ENCODE data around the gene ZNF197.

Gene ZNF197

DNA sequence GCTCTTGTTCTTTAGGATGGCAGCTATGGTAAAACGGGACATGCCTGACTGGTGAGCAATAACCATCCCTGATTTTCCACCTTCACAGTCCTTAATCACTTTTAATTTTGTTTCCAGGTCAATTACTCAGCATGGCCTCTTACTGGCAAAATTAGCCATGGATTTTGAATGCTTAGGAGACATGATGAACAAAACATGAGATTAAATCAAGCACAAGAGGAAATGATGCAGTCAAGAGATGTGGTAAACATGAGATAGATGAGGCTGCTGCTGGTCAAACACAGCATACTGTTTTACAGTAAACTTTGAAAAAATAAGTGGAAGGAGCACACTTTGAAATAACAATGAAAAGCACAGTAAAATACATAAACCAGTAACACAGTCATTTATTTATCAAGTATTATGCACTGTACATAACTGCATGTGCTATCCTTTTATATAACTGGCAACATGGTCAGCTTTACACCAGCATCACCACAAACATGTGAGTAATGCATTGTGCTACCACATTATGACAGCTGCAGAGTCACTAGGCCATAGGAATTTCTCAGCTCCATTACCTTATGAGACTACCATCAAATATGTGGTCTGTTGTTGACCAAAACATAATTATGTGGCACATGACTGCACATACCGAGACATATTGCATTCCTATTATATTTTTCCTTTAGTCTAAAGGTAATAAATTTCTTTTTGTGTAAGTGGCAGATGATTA, 57.5 kb downstream of the ZNF197 start:
- peaks cover 6 to 63% (median 16%) of the 10 kb centered on the region in 3 donors for H3K9me3 ChIP-seq

DNA sequence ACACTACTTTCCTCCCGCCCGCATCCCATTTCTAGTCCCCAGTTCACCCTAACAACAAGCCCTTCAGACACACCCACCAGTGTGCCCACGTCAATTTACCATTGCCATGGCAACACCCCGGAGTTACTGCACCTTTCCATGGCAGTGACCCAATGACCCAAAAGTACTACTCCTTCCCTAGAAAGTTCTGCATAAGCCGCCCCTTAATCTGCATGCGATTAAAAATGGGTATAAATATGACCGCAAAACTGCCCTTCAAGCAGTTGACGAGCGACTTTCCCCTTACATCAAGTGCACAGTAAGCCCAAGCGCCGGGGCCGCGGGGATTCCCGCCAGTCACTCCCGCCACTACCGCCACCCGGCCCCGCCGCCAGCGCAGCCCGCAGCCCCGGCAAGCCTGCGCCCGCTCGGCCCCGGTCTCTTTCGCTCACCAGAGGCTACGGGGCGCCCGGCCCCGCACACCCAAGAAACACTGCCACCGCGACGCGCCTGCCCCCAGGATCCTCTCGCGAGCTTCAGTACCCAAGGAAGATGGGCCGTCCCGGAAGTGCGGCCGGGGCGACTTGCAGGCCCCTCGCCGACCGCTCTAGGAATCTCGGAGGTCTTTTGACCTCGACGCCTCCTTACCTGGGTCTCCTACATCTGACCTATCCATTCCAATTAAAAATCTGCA, 60.4 kb downstream of the ZNF197 start:
- DNase-seq: peak; percentile 58 to 74
- intact Hi-C loops (cut with DNase I; ENCODE audit: low total_unique reads): no loop called here
- H3K27me3 ChIP-seq: peaks cover 0 to 4% of the 10 kb centered on the region in 2 donors
- H3K36me3 ChIP-seq: peaks cover 11 to 21% (median 11%) of the 10 kb centered on the region in 3 donors
- H3K27ac ChIP-seq: peak overlapping the region in 1 of 2 donors; percentile 57
- peak overlapping the region; percentile 72 to 76 for H3K4me3 ChIP-seq
- H3K4me1 ChIP-seq: peaks cover 0 to 15% (median 2%) of the 10 kb centered on the region in 4 donors
- TF ChIP-seq, protein P1, sequence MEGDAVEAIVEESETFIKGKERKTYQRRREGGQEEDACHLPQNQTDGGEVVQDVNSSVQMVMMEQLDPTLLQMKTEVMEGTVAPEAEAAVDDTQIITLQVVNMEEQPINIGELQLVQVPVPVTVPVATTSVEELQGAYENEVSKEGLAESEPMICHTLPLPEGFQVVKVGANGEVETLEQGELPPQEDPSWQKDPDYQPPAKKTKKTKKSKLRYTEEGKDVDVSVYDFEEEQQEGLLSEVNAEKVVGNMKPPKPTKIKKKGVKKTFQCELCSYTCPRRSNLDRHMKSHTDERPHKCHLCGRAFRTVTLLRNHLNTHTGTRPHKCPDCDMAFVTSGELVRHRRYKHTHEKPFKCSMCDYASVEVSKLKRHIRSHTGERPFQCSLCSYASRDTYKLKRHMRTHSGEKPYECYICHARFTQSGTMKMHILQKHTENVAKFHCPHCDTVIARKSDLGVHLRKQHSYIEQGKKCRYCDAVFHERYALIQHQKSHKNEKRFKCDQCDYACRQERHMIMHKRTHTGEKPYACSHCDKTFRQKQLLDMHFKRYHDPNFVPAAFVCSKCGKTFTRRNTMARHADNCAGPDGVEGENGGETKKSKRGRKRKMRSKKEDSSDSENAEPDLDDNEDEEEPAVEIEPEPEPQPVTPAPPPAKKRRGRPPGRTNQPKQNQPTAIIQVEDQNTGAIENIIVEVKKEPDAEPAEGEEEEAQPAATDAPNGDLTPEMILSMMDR (IDR thresholded peaks at IDR 0.05): no peak
- H3K9me3 ChIP-seq: peaks cover 3 to 37% (median 12%) of the 10 kb centered on the region in 3 donors

More for the DNA sequence above, 57.5 kb downstream of the ZNF197 start:
- no peaks in the 10 kb centered on the region for H3K27me3 ChIP-seq
- H3K4me3 ChIP-seq: no peak overlapping the region
- intact Hi-C loops (cut with DNase I; ENCODE audit: low total_unique reads): no loop called here
- H3K27ac ChIP-seq: no peak overlapping the region
- DNase-seq: no peak
- TF ChIP-seq, protein P1 (IDR thresholded peaks at IDR 0.05): no peak
- peaks cover 11 to 21% (median 11%) of the 10 kb centered on the region in 3 donors for H3K36me3 ChIP-seq
- H3K4me1 ChIP-seq: peaks cover 0 to 15% (median 2%) of the 10 kb centered on the region in 4 donors

DNA sequence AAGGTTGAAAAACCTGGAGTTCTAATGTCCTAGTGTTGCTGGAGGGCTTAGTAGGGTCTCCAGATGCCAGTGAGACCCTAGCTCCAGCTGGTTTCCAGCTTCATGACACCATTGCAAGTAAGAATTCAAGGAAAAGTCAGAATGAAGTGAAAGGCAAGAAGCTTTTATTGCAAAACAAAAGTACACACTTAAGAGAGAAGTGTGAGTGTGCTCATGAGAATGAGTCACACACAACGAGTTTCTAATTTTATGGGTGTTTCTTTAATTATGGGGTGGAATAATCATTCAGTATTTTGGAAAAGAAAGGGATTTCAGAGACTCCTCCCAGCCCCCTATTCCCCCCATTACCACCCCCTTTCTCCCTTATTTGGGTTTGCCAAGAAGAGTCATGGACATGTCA, 63.1 kb downstream of the ZNF197 start:
- Histone ChIP-seq H3K9me3 (peaks cover 0 to 13% (median 0%) of the 10 kb centered on the region in 3 donors), H3K36me3 (peaks cover under 1 to 12% (median 11%) of the 10 kb centered on the region in 3 donors), H3K27ac (no peak overlapping the region), H3K27me3 (peaks cover 0 to 4% of the 10 kb centered on the region in 2 donors), H3K4me3 (no peak overlapping the region), H3K4me1 (peaks cover 0 to 15% (median 2%) of the 10 kb centered on the region in 4 donors)
- intact Hi-C loops (cut with DNase I; ENCODE audit: low total_unique reads): no loop called here
- no peak for DNase-seq
- TF ChIP-seq, protein P1 (IDR thresholded peaks at IDR 0.05): no peak
